GM19193 (cell line): ENCODE results near the gene ANKRD6.

Experiments used
- POLR2A ChIP-seq: IDR thresholded peaks from 4 replicates; pipeline ENCODE4 v1.6.1; 2011; ENCODE audit not compliant: insufficient read depth, insufficient read length; ENCODE audit errors: extremely low read depth

The ANKRD6 gene

GRCh38 chr6:89555031-89555430 lies 122.1 kb downstream of the ANKRD6 start:
- TF ChIP-seq POLR2A: no peak

DNA sequence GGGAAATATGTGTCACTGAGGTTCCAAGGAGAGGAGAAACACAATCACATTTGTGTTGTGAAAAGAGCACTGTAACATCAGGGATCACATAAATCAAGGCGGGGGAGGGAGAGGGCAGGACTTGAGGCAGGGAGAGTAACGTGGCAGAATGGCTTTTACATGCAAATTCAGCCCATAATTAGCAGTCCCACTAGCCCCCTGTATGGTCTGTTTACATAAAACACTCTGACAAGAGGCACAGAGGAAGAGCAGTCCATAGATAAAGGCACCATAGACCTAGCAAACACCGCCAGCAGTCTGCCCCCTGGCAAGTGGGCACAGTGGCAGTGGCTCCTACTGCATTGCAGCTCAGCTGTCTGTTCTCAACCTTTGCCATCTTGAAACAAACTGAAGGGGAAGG lies 122.9 kb downstream of the ANKRD6 start:
- TF ChIP-seq POLR2A: no peak

- TF ChIP-seq POLR2A: no peak
These were observed 126.5 kb downstream of the ANKRD6 start for GRCh38 chr6:89559487-89559886.

GRCh38 chr6:89562093-89562973 lies 129.4 kb downstream of the ANKRD6 start:
- TF ChIP-seq POLR2A: no peak

GRCh38 chr6:89563866-89564265 lies 130.9 kb downstream of the ANKRD6 start:
- no peak for TF ChIP-seq POLR2A

DNA sequence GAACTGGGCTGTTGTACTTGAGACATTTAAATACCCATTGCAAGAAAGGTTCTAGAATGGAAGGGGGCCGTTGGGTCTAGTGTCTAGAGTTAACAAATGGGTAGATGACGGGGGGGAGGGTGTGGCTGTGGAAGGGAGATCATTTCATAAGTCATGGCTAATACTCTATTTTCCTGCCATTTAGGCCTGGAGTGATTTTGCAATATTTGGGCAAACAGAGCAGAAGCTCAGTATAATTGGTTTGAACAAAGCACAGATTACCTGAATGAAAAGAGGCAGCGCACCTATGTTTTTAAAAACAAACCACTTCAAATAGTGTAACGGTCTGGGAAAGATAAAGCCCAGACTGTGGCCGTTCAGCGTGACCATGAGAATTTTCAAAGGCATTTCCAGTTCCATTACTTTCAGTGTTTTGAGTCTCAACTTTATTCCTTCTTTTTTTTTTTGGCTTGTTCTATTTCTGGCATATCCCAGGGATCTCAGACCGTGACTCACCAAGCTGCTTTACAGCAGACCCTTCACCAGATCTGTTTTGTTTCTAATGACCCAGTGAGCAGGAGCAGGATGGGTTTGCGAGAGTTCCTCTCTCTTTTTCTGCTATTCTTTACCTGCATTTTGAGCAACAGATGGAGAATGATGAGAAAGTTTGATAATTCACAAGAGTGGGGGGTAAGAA lies 131.9 kb downstream of the ANKRD6 start:
- TF ChIP-seq POLR2A: no peak

DNA sequence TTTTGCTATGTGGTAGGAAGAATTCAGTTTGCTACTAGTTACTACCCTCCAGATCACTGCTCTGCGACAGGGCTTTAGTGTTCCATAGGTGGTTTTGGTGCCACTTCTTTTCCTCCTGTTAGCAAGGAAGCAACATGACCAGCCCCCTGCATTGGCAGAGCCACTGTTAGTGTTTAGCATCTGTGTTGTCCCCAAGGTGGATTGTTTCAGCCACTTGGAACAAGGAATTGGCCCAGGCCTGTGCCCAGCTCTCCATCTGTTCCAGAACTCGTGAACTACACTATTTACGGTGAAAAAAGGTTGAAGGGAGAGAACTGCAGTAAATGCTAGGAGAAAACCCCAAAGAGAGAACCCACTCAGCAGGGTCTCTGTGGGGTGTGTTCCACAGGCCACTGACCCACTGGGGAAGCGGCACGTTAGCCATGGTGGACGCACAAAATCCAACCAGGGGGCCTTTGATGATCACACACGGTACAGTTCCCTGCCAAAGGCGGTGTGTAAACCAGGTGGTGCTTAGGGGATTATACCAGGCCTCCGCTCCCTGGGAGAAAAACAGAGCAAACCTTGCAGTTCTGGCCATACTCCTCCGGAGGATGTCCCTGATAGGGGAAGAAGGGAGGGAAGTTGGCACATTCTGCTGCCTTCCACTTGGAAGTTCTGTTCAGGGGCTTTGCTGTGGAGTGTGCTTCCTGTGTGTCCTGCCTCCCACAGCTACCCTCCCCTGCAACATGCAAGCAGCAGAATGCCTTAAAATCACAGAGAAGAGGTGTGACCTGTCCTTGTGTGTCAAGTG lies 133.3 kb downstream of the ANKRD6 start:
- TF ChIP-seq POLR2A: no peak

GRCh38 chr6:89566930-89567629 lies 134.1 kb downstream of the ANKRD6 start:
- TF ChIP-seq POLR2A: no peak

GRCh38 chr6:89567630-89568390 lies 134.9 kb downstream of the ANKRD6 start:
- no peak for TF ChIP-seq POLR2A

DNA sequence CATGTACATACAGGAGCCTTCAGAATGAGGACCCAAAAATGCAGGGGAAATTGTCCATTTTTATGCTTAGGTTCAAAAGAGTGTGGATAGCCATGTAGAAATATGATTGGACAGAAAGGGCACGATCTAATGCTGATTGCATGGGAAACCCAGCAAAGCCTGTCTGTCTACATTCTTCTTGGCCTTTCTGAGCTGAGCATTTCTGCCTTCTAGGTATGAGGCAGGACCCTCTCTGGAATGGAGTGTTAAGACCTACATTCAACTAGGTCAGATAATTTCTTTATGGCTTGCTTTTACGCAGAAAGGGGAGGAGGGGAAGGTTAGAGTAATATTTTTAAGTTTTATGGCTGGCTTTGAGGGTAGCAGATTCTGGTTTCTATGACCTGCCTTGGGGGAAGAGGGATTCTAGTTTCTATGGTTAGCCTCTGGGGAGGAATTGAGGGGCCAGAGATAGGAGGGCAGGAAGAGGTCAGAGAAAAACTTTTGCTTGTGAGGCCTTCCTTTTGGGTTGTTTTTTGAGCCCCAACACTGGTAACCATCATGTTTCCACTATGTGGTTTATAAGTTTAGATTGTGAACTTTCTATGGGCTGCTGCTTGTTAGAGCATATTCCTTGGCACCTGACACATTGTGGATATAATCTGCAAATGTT lies 142.1 kb downstream of the ANKRD6 start:
- no peak for TF ChIP-seq POLR2A

DNA sequence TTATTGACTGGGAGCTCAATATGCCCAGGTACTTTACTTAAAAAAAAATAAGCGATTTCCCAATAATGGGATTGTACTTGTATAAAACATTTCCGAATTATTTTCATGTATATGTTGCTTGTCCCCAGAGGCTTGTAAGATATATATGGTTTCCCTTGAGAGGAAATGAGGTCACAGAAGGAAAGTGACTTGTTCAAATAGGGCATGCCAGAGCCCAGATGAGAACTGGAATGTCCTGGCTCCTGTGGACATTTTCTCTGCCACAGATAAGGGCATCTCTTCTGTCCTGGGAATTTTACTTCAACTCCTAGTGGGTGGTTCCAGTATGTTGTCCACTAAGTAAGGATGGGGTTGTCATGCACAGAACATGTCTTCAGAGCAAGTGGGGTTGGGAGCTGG lies 142.6 kb downstream of the ANKRD6 start:
- TF ChIP-seq POLR2A: no peak

DNA sequence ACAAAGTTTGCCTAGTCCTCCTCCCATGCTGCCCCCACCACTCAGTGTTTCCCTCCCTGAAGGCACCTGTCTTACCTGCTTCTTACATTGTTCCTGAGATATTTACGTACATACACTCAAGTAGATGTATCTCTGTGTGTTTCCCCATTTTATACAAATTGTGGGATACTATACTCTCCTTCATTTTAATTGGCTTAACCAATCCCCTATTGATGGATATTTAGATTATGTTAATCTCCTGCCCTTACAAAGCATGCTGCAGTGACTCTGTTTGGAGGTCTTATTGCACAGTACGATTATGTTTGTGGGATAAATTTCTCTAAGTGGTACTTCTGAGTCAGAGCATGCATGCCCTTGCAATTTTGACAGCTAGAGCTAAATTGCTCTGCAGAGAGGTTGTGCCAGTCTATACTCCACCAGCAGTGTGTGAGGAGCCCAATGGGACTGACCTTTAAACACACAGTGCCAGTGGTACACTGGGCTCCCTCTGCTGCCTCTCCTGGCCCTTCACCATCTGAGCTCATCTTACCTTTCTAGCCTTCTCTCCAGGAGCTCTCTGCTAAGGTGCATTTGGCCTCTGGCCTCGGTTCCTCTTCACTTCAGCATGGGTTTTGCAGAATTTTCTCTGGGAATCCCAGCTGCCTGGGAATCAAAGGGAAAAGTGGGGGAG lies 148.2 kb downstream of the ANKRD6 start:
- TF ChIP-seq POLR2A: no peak

DNA sequence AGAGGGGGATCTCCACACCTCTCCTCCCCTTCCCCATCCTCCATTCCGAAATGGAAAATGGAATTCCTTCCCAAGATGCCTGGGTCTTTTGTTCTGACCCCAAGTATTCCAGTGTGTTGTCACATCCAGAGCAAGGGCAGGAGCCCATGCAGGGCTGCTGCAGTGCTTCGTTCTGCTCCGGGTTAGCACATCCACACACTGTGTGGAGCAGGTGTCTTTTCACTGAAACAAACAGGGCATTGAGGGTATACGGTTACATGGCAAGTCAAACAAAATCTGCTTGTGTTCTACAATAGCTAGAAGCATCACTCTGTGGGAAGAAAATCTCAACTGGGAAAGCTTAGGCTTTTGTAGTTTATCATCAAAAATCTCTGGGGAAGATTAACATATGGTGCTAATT lies 148.7 kb downstream of the ANKRD6 start:
- no peak for TF ChIP-seq POLR2A
